HG02798 (cell line): ENCODE data around the gene PACRG.

Source experiments
- ATAC-seq: cut with Tn5 transposase; IDR thresholded peaks from one replicate; pipeline ENCODE4 v1.9.1; 2021; ENCODE audit warnings: mild to moderate bottlenecking; ENCODE audit not compliant: unreplicated experiment, poor library complexity

PACRG gene

GRCh38 chr6:163254341-163254835 is 526.6 kb downstream of the PACRG start:
- no peak for ATAC-seq

GRCh38 chr6:163255265-163255664 is 527.5 kb downstream of the PACRG start:
- no peak for ATAC-seq

DNA sequence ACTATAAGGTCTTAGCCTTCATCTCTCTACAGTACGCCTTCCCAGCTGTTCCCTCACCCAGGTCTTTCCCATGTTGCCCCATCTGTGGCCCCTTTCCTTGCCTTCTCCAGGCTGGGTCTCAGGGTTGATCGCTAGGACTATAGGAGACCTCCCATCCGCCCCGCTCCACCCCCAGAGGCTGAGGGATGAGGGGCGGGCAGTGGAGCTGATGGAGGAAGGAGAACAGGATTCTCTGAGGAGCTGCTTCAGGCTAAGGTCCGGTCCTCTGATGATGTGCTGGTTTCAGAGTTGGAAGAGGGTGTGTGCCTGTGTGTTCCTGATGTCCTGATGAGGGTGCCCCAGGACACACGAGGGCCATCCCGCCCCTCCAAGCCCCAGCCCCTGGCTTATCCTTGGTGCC is 531.9 kb downstream of the PACRG start:
- ATAC-seq: no peak

GRCh38 chr6:163260111-163260895 is 532.5 kb downstream of the PACRG start:
- no peak for ATAC-seq

- ATAC-seq: no peak
Measured at GRCh38 chr6:163260911-163261310, 533.1 kb downstream of the PACRG start.

DNA sequence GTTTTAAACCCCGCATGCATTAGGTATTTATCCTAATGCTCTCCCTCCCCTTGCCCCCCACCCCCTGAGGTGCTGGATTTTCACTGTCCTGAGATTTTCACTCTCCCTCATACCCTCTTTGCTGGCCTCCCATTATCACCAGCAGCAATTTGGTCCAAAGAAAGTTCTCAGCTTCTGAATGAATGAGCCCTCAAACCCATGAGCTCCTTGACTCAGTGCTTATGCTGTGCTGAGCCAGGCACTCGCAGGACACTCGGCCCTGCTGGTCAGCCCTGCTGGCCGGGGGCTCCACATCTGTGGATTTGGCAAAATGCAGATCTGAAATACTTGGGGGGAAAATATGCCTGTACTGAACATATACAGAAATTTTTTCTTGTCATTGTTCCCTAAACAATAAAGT is 533.6 kb downstream of the PACRG start:
- ATAC-seq: no peak

DNA sequence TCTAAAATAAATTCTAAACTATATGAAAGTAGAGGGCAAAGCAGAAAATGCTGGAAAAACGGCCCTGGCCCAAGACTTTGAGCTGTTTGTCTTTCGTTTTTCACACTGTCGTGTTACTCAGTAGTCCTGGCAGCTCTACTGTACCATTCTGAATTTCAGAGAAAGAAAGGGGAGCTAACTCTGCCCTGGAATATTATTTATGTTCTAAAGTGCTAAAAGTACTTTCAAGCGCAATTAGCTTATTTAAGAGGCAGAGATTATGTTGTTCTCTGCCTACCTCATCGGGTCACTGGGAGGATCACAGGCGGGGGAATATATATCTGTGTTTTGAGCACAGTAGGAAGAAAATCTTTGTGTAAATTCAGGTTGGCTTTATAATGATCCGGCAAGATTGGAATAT is 534.3 kb downstream of the PACRG start:
- ATAC-seq: no peak

- no peak for ATAC-seq
Measured at GRCh38 chr6:163263196-163263595, 535.4 kb downstream of the PACRG start.

- no peak for ATAC-seq
Measured at GRCh38 chr6:163263998-163264661, 536.4 kb downstream of the PACRG start.

- ATAC-seq: no peak
Measured at GRCh38 chr6:163264662-163265035, 536.9 kb downstream of the PACRG start.

DNA sequence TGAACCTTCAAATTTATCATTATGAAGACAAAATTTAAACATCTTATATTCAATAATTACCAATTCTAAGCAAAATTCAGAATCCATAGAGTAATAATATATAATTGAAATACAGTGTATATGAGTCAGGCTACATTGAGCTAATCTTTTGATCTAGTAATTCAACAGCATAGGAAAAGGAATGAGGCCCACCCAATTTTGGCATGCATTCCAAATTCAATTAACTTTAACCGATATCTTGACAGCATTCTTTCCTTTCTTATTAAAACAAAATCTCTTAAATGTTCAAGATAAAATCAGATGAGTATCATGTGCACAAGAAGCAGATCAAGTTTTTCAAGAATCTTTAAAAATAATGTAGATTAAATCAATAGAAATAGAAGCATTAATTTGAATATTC is 553.9 kb downstream of the PACRG start:
- ATAC-seq: no peak

GRCh38 chr6:163282672-163283071 is 554.9 kb downstream of the PACRG start:
- ATAC-seq: no peak

DNA sequence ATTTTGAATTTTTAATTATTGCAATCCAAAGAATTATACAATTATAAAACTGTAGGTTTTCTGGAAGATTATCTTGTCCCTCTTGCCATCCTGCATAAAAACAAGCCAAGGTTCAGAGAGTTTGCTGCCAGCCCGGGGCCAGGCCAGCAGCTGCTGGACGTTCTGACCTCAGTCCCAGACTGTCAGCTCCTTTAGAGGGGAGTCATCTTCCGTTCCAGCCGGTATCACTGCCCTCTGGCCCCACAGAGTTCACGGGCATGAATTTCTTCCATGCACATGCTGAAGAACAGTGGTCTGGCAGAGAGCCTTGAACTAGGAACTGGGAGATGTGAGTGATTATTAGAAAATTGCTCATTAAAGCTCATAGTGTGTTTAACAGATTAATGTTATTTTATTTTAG is 556.4 kb downstream of the PACRG start:
- ATAC-seq: no peak

GRCh38 chr6:163285691-163286090 is 557.9 kb downstream of the PACRG start:
- ATAC-seq: no peak

DNA sequence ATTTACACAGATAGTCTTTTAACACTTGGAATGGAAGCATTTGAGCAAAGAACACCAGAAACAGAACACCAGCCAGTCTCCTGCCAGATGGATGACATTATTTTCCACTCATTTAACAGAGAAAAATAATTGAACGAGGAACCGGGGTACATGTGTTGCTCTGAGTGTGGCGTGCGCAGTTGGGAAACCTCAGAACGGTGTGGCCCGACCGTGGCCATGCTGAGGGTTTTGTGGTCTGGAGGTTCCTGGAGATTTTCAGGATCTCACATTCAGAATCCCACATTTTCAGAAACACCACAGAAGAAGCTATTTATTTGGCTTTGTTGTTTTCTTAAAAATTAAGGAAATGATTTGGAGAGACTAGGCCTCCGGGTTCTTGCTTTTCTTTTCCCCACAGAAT is 559.9 kb downstream of the PACRG start:
- no peak for ATAC-seq

DNA sequence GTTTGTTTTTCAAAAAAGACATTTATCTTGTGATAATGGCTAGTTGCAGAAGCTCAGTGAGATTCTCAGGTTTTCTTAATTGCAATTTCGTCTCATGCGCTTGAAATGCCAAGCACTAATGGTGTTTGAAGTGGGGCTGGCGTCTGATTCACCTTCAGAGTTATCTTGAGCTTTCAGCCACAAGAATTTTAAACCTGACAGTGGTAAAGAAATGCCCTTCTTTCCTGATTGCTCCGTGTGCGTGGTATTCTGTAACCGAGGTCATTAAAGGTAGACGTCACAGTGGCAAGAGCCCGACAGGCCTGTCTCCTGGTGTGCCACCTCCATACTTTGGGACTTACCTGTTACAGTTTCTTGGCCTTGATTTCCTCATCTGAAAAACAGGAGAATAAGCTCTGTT is 560.3 kb downstream of the PACRG start:
- ATAC-seq: no peak

DNA sequence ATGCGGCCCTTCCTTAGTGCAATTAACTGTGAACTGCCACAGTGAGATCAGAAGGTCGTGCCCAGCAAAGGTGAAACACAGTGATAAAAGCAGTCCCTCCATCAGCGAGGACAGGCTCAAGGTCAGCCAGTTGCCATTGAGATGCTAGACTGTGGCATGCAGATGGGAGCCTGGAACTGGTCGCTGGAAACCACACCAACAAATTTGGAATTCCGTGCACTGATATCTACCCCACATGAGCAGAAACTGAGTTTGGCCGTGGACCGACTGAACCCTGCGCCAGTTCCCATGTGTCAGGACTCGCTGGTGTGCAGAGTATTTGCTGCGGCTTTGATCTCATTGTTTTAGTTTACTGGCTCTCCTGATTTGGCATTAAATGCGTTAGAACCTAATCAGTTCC is 561.1 kb downstream of the PACRG start:
- no peak for ATAC-seq

DNA sequence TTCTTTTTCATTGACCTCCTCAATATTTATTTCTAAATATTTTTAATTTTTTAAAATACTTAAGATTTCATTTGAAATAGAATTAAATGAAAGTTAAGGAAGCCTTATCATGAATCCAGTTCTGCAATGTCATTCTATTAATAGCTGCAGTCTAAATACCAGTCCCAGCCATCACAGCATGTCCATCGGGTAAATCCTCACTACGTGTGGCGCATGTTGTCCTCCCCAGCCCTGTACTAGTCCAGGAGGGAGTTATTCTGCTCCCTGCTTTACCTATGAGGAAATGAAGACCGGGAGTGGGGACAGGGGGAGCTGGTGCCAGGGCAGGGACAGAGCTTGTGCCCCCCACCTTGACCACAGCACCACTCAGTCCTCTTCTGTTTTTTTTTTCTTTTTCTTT is 561.7 kb downstream of the PACRG start:
- no peak for ATAC-seq

- no peak for ATAC-seq
Measured at GRCh38 chr6:163290545-163291274, 562.9 kb downstream of the PACRG start.

- ATAC-seq: no peak
Measured at GRCh38 chr6:163291622-163292021, 563.8 kb downstream of the PACRG start.

DNA sequence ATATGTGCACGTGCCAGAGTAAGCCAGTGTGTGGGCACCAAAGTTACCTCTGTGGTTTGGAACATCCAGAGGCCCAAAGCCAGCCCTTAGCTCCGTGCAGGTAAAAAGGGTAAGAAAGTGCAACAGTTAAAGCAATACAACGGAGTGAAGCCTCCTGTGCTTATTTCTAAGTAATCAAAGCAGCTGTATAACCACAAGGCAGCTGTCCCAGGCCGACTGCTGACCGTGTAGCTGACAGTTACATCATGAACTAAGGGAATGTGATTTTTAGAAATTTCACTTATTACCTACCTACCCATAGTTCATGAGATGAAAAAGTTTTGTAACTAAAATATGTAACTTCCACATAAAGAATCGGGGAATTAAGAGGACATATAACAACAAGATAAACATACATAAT is 565.5 kb downstream of the PACRG start:
- no peak for ATAC-seq
